Mesothelial cell of epicardium (in vitro differentiated cells): ENCODE results near the gene GPR65. TPM values are rescaled to one million over a fixed set of nuclear protein-coding genes. Genes with fewer than 3 reads are reported as not detected.

ENCODE experiments used
- DNase-seq, 2 experiments: peaks; one replicate each; pipeline ENCODE4 v3.0.0; 2021; ENCODE audit warnings: low spot score in 2 of 2; ENCODE audit not compliant: unreplicated experiment in 2 of 2
- H3K27ac Mint-ChIP-seq: 2 replicates; pipeline ENCODE4 v1.8.0; 2021; ENCODE audit warnings: mixed read lengths
- H3K27me3 Mint-ChIP-seq: 2 replicates; pipeline ENCODE4 v1.8.0; 2021; ENCODE audit warnings: low read depth, mixed read lengths
- H3K36me3 Mint-ChIP-seq: 2 replicates; pipeline ENCODE4 v1.8.0; 2021; ENCODE audit warnings: mixed read lengths
- H3K4me1 Mint-ChIP-seq: 2 replicates; pipeline ENCODE4 v1.8.0; 2021; ENCODE audit warnings: mixed read lengths
- H3K4me3 Mint-ChIP-seq: 2 replicates; pipeline ENCODE4 v1.8.0; 2021; ENCODE audit warnings: mild to moderate bottlenecking, moderate library complexity, mixed read lengths
- H3K9me3 Mint-ChIP-seq: 2 replicates; pipeline ENCODE4 v1.8.0; 2021; ENCODE audit warnings: mixed read lengths
- total RNA-seq: library from RNA; stranded (reverse); gene quantifications from 3 replicates; pipeline ENCODE4 v1.2.1, GENCODE V29; 2021
- TF ChIP-seq, protein P1 (sequence below): fragments of 200-600 bp; sonication (generic); IDR thresholded peaks from one replicate; pipeline ENCODE4 v1.5.0; 2021; ENCODE audit warnings: antibody characterized with exemption; ENCODE audit not compliant: unreplicated experiment

Gene GPR65
- total RNA-seq, 1 donor from 2014 or later, result not detected

GRCh38 chr14:87996291-87996592 lies 8.7 kb upstream of the GPR65 start:
- Mint-ChIP-seq H3K4me3 (no peak overlapping the region), H3K4me1 (peaks cover 40% of the 10 kb centered on the region), H3K27ac (peak overlapping the region; percentile 85), H3K27me3 (no peaks in the 10 kb centered on the region), H3K9me3 (no peaks in the 10 kb centered on the region), H3K36me3 (no peaks in the 10 kb centered on the region)
- TF ChIP-seq, protein P1, sequence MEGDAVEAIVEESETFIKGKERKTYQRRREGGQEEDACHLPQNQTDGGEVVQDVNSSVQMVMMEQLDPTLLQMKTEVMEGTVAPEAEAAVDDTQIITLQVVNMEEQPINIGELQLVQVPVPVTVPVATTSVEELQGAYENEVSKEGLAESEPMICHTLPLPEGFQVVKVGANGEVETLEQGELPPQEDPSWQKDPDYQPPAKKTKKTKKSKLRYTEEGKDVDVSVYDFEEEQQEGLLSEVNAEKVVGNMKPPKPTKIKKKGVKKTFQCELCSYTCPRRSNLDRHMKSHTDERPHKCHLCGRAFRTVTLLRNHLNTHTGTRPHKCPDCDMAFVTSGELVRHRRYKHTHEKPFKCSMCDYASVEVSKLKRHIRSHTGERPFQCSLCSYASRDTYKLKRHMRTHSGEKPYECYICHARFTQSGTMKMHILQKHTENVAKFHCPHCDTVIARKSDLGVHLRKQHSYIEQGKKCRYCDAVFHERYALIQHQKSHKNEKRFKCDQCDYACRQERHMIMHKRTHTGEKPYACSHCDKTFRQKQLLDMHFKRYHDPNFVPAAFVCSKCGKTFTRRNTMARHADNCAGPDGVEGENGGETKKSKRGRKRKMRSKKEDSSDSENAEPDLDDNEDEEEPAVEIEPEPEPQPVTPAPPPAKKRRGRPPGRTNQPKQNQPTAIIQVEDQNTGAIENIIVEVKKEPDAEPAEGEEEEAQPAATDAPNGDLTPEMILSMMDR, result no peak
- no peak for DNase-seq

- Mint-ChIP-seq H3K4me1 (peaks cover 26% of the 10 kb centered on the region), H3K27me3 (no peaks in the 10 kb centered on the region), H3K36me3 (no peaks in the 10 kb centered on the region), H3K27ac (no peak overlapping the region), H3K9me3 (no peaks in the 10 kb centered on the region), H3K4me3 (no peak overlapping the region)
- TF ChIP-seq, protein P1, result no peak
- DNase-seq, result no peak
Observed at GRCh38 chr14:87998482-87998881, 6.5 kb upstream of the GPR65 start.

DNA sequence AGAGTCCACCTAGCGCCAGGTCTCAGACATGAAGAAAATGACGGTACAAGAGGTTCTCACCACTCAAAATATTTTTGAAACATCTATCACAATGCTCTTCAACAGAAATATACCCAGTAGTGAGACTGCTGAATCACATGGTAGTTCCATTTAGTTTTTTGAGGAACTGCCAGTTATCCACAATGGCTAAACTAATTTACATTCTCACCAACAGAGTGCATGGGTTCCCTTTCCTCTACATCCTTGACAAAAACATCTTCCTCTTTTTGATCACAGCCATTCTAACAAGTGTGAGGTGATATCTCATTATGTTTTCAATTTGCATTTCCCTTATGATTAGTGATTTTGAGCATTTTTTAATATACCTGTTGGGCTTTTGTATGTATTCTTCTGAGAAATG lies 5.7 kb upstream of the GPR65 start:
- TF ChIP-seq, protein P1, result no peak
- Mint-ChIP-seq H3K36me3 (no peaks in the 10 kb centered on the region), H3K4me3 (no peak overlapping the region), H3K4me1 (peaks cover 21% of the 10 kb centered on the region), H3K27me3 (no peaks in the 10 kb centered on the region), H3K27ac (no peak overlapping the region), H3K9me3 (no peaks in the 10 kb centered on the region)
- no peak for DNase-seq

- no peak overlapping the region for H3K27ac Mint-ChIP-seq
Observed at GRCh38 chr14:88002421-88003075, 2.4 kb upstream of the GPR65 start.

GRCh38 chr14:88003425-88003824 lies 1.5 kb upstream of the GPR65 start:
- TF ChIP-seq, protein P1, result no peak
- Mint-ChIP-seq H3K27me3 (no peaks in the 10 kb centered on the region), H3K4me3 (no peak overlapping the region)

More at GRCh38 chr14:88002421-88003075, 2.4 kb upstream of the GPR65 start:
- no peak for DNase-seq
- Mint-ChIP-seq H3K4me3 (no peak overlapping the region), H3K9me3 (no peaks in the 10 kb centered on the region), H3K4me1 (no peaks in the 10 kb centered on the region), H3K36me3 (no peaks in the 10 kb centered on the region), H3K27me3 (no peaks in the 10 kb centered on the region)
- TF ChIP-seq, protein P1, result no peak

More at GRCh38 chr14:88003425-88003824, 1.5 kb upstream of the GPR65 start:
- no peak for DNase-seq
- Mint-ChIP-seq H3K36me3 (no peaks in the 10 kb centered on the region), H3K9me3 (no peaks in the 10 kb centered on the region), H3K27ac (no peak overlapping the region), H3K4me1 (no peaks in the 10 kb centered on the region)
